HUES6 (cell line): ENCODE measurements around the gene ABTB2.
"Not testable (repeated sequence)": the region's sequence is repeated elsewhere in the genome, so short reads cannot be mapped to it uniquely, and the experiment has no call there.

Experiments
- H3K27ac ChIP-seq: 2 replicates; pipeline ENCODE4 v1.7.0; 2013; ENCODE audit warnings: low read depth, mild to moderate bottlenecking, low read length, inconsistent platforms
- H3K27me3 ChIP-seq: 2 replicates; pipeline ENCODE4 v1.6.1; 2013; ENCODE audit warnings: low read length; ENCODE audit not compliant: control insufficient read depth, insufficient read depth
- H3K36me3 ChIP-seq: 2 replicates; pipeline ENCODE4 v1.6.1; 2013; ENCODE audit warnings: low read length; ENCODE audit not compliant: control insufficient read depth, insufficient read depth
- H3K4me1 ChIP-seq: 2 replicates; pipeline ENCODE4 v1.6.1; 2013; ENCODE audit warnings: low read length; ENCODE audit not compliant: control insufficient read depth, insufficient read depth
- H3K4me3 ChIP-seq: 2 replicates; pipeline ENCODE4 v1.5.1; 2013; ENCODE audit warnings: low read depth, low read length
- H3K9ac ChIP-seq: one replicate; pipeline ENCODE4 v1.6.1; 2013; ENCODE audit warnings: mild to moderate bottlenecking, low read length
- H3K9me3 ChIP-seq: 2 replicates; pipeline ENCODE4 v1.6.1; 2013; ENCODE audit warnings: low read depth, low read length; ENCODE audit not compliant: control insufficient read depth, insufficient read depth

ABTB2 gene

GRCh38 chr11:34387653-34388052 lies 29.8 kb upstream of the ABTB2 start:
- H3K4me3 ChIP-seq: no peak overlapping the region
- H3K9me3 ChIP-seq: no peaks in the 10 kb centered on the region

GRCh38 chr11:34386356-34386755 lies 28.5 kb upstream of the ABTB2 start:
- H3K9me3 ChIP-seq, H3K36me3 ChIP-seq, H3K4me1 ChIP-seq, H3K27me3 ChIP-seq, H3K27ac ChIP-seq, H3K4me3 ChIP-seq, H3K9ac ChIP-seq: not testable (repeated sequence)

More at GRCh38 chr11:34387653-34388052, 29.8 kb upstream of the ABTB2 start:
- H3K4me1 ChIP-seq: no peaks in the 10 kb centered on the region
- no peaks in the 10 kb centered on the region for H3K27me3 ChIP-seq
- no peak overlapping the region for H3K27ac ChIP-seq
- H3K9ac ChIP-seq: no peak overlapping the region
- H3K36me3 ChIP-seq: no peaks in the 10 kb centered on the region

DNA sequence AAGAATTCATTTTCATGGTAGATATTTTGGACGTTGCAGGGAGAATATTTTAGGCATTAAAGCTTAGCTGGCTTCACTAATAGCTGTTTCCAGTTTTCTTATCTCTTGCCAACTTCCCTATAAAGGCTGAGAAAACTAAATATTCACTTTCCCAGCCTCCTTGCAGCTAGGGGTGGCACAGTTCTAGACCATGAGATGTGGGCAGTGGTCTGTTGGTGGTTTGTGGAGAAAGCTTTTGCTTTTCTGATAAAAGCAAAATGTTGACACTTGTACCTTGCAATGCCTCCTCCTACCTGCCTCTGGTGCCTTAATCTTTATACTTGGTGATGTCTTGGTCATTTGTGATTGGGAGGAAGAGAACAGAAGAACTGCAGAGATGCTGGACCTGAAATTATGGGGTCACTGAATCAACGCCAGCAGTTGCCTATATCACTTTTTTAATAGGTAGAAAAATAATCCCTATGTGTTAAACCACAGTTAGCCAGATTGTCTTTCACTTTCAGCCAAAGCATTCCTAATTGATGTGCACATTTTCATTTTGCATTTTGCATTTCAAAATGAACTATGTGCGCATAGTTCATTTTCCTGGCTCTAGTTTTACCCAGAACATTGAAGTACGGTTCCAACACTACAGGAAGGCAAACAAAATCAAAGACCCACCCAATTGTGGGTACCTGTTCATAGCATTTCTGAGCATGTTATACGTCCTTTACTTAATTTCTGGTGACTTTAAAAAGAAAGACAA lies 24.9 kb upstream of the ABTB2 start:
- H3K9ac ChIP-seq: no peak overlapping the region
- no peaks in the 10 kb centered on the region for H3K4me1 ChIP-seq
- no peaks in the 10 kb centered on the region for H3K27me3 ChIP-seq
- H3K9me3 ChIP-seq: peaks cover 5% of the 10 kb centered on the region; the same call in 1 of the 2 replicates
- no peak overlapping the region for H3K27ac ChIP-seq
- no peak overlapping the region for H3K4me3 ChIP-seq
- H3K36me3 ChIP-seq: no peaks in the 10 kb centered on the region

DNA sequence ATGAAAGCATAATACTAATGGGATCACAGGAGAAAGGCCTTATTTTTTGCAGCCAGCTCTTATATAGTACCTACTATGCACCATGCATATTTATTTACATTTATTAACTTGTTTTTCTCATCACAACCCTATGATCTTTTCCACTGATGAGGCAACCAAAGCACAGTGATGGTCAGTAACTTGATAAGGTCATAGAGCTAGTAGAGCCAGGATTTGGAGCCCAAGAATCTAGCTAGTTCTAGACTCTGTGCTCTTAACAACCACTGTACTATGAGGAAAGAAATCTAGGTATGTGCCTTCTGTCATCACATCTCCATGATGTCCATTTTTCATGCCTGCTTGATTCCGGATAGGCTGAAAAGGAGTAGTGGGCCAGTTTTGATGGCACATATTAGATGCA lies 24.0 kb upstream of the ABTB2 start:
- Histone ChIP-seq H3K4me3 (no peak overlapping the region), H3K9me3 (peaks cover 14% of the 10 kb centered on the region), H3K4me1 (no peaks in the 10 kb centered on the region), H3K27ac (no peak overlapping the region), H3K27me3 (no peaks in the 10 kb centered on the region), H3K36me3 (no peaks in the 10 kb centered on the region), H3K9ac (no peak overlapping the region)

- Histone ChIP-seq H3K27me3 (no peaks in the 10 kb centered on the region), H3K4me1 (no peaks in the 10 kb centered on the region), H3K36me3 (no peaks in the 10 kb centered on the region), H3K9me3 (peaks cover 25% of the 10 kb centered on the region), H3K4me3 (no peak overlapping the region), H3K9ac (no peak overlapping the region), H3K27ac (no peak overlapping the region)
These were observed 22.9 kb upstream of the ABTB2 start for GRCh38 chr11:34380696-34381095.

- H3K36me3 ChIP-seq: no peaks in the 10 kb centered on the region
- no peaks in the 10 kb centered on the region for H3K27me3 ChIP-seq
- H3K4me1 ChIP-seq: no peaks in the 10 kb centered on the region
- no peak overlapping the region for H3K4me3 ChIP-seq
- peaks cover 26% of the 10 kb centered on the region for H3K9me3 ChIP-seq
- no peak overlapping the region for H3K27ac ChIP-seq
- no peak overlapping the region for H3K9ac ChIP-seq
These were observed 21.7 kb upstream of the ABTB2 start for GRCh38 chr11:34379539-34379938.

DNA sequence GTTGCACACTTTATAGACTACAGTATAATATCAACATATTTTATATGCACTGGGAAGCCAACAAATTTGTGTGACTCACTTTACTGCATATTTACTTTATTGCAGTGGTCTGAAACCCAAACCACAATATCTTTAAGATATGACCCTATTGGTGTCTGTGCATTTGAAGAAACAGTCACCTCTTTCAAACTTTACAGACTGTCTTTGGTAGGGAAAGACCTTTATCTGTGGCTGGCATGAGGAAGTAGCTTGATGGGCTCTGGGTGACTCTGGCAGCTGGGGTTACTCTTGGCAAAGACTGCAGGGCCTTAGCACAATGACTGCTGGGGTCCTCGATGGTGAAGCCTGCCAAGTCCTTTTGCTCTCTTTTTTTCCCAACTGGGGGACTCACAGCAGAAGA lies 21.3 kb upstream of the ABTB2 start:
- Histone ChIP-seq H3K9ac (no peak overlapping the region), H3K36me3 (no peaks in the 10 kb centered on the region), H3K4me1 (no peaks in the 10 kb centered on the region), H3K27ac (no peak overlapping the region), H3K27me3 (no peaks in the 10 kb centered on the region), H3K4me3 (no peak overlapping the region), H3K9me3 (peaks cover 26% of the 10 kb centered on the region)

DNA sequence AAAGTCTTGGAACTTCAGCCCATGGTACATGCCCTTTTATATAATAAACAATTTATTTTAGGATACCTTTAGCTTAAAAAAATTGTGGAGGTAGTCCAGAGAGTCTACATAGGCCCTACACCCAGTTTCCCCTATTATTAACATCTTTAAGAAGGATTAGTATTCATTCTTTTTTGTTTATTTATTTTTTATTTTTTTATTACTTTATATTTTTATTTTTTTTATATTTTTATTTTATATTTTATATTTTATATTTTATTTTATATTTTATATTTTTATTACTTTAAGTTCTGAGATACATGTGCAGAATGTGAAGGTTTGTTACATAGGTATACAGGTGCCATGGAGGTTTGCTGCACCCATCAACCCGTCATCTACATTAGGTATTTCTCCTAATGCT lies 15.9 kb upstream of the ABTB2 start:
- no peak overlapping the region for H3K9ac ChIP-seq
- H3K36me3 ChIP-seq: no peaks in the 10 kb centered on the region
- H3K4me3 ChIP-seq: no peak overlapping the region
- no peak overlapping the region for H3K27ac ChIP-seq
- H3K9me3 ChIP-seq: peaks cover 26% of the 10 kb centered on the region
- H3K27me3 ChIP-seq: no peaks in the 10 kb centered on the region
- H3K4me1 ChIP-seq: no peaks in the 10 kb centered on the region

DNA sequence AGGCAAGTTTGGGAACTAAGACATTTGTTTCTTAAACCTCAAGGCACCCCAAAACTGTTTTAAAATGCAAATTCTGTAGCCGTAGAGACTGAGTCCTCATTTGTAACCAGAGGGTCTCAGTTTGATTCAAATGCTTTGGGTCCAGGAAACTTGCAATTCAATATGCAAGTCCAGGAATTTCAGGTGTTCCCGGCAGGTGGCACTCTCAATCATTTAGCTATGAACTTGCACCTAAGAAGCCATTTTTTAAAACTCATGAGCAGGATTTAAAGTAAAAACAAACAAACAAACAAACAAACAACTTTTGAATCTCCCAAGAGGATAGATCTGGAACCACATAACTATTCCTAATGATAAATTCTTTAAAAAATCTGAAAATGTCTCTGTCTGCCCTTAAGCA lies 8.7 kb upstream of the ABTB2 start:
- H3K9me3 ChIP-seq: no peaks in the 10 kb centered on the region
- no peaks in the 10 kb centered on the region; the same call in 1 of the 2 replicates for H3K4me1 ChIP-seq
- no peaks in the 10 kb centered on the region for H3K27me3 ChIP-seq
- H3K9ac ChIP-seq: no peak overlapping the region
- no peaks in the 10 kb centered on the region for H3K36me3 ChIP-seq
- no peak overlapping the region for H3K27ac ChIP-seq
- H3K4me3 ChIP-seq: no peak overlapping the region

GRCh38 chr11:34364102-34364501 lies 6.3 kb upstream of the ABTB2 start:
- H3K36me3 ChIP-seq: no peaks in the 10 kb centered on the region
- no peaks in the 10 kb centered on the region for H3K27me3 ChIP-seq
- H3K9ac ChIP-seq: no peak overlapping the region
- no peaks in the 10 kb centered on the region; the same call in 1 of the 2 replicates for H3K4me1 ChIP-seq
- no peak overlapping the region for H3K27ac ChIP-seq
- H3K4me3 ChIP-seq: no peak overlapping the region
- H3K9me3 ChIP-seq: no peaks in the 10 kb centered on the region

- H3K36me3 ChIP-seq: no peaks in the 10 kb centered on the region
- no peaks in the 10 kb centered on the region for H3K27me3 ChIP-seq
- H3K9ac ChIP-seq: no peak overlapping the region
- H3K27ac ChIP-seq: no peak overlapping the region
- H3K9me3 ChIP-seq: no peaks in the 10 kb centered on the region
- no peaks in the 10 kb centered on the region; the same call in 1 of the 2 replicates for H3K4me1 ChIP-seq
- H3K4me3 ChIP-seq: no peak overlapping the region
These were observed 5.7 kb upstream of the ABTB2 start for GRCh38 chr11:34363363-34364084.
